ENCODE results near the gene PTPRC. TPM values are rescaled to one million over a fixed set of nuclear protein-coding genes. Genes with fewer than 3 reads are reported as not detected.

The PTPRC gene
- polyA plus RNA-seq, 2 of the 4 experiments (the other 2 are of a cell fraction): not detected

DNA sequence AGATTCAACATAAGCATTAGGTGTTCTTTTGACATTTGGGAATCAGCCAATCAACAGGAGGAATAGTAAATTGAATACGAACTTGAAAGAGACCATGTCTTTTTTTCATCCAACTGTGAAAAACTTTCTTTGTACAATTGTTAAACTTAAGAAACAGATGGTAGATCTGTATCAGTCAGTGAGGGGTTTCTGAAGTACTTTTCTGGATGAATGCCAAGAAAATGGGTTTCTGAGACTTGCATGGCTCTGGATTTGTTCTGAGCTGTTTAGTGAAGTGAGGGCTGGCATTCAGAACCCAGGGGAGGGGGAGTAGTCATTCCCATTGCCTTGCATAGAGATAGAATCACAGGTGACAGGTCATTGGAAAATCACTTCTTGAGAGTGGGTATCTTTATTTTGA lies 37.4 kb downstream of the PTPRC start:
- 86% methylated on average over 1 of the region's 1 CpG for WGBS (ENCODE audit: missing lambda C conversion rate)
- no peak for FAIRE-seq
- DNase-seq (ENCODE audit: low read depth in 1 of 2, low spot score in 1 of 2): no peak
- Histone ChIP-seq H3K4me2 (no peak overlapping the region), H3K4me1 (0 out of 3 replicates have a peak, but pooled peaks cover 4% of the 10 kb centered on the region), H3K4me3 (no peak overlapping the region), H3K27ac (no peak overlapping the region), H3K9me3 (no peaks in the 10 kb centered on the region)
- TF ChIP-seq KDM1A (IDR thresholded peaks at IDR 0.05; ENCODE audit: low read depth) (no peak), FOSB (CRISPR knock-in tag; IDR thresholded peaks at IDR 0.05) (no peak), ZSCAN20 (CRISPR knock-in tag; IDR thresholded peaks at IDR 0.05) (no peak), NFE2L2 (conservative IDR thresholded peaks at IDR 0.05; ENCODE audit: low read length) (no peak), MYC (IDR thresholded peaks at IDR 0.05; ENCODE audit: borderline replicate concordance, low read length) (no peak), RCOR1 (IDR thresholded peaks at IDR 0.05; ENCODE audit: low read depth, low read length) (no peak), FOSL2 (IDR thresholded peaks at IDR 0.05) (no peak), FOSL2 (CRISPR knock-in tag; IDR thresholded peaks at IDR 0.05) (no peak), CBX2 (IDR thresholded peaks at IDR 0.05; ENCODE audit: borderline replicate concordance, low read depth) (no peak), MAFK (IDR thresholded peaks at IDR 0.05; ENCODE audit: partially characterized antibody) (no peak)
- ATAC-seq: no peak
- ChIA-PET POLR2A (no interaction called here), CTCF (interaction anchor here (1.2 kb wide), 1 partner anchor 10 kb away, joined by 3 read pairs; no protein-coding TSS in a partner anchor)

DNA sequence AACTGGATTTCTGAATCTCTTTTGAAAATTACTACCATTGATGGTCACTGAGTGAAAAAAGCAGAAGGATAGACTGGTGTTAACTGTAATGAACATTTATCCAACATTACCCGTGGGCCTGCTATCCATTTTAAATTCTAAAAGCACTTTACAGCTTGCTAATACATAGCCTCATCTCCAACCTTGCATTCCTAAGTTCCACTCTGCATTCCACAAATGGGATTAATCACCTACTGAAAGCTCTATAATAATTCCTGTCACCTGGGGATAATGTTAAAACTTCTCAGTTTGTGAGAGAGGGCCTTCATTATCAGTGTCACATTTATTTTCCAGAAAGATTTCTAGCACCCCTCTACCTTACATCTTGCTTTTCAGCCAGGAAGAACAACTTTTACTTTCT lies 38.2 kb downstream of the PTPRC start:
- ATAC-seq: no peak
- Histone ChIP-seq H3K4me2 (no peak overlapping the region), H3K9me3 (no peaks in the 10 kb centered on the region), H3K4me3 (no peak overlapping the region), H3K4me1 (0 out of 3 replicates have a peak, but pooled peaks cover 4% of the 10 kb centered on the region), H3K27ac (no peak overlapping the region)
- CTCF ChIA-PET: interaction anchor here (1.2 kb wide), 1 partner anchor 9 kb away, joined by 3 read pairs; no protein-coding TSS in a partner anchor
- FAIRE-seq: no peak
- POLR2A ChIA-PET: no interaction called here
- TF ChIP-seq HOXB5 (CRISPR knock-in tag; IDR thresholded peaks at IDR 0.05) (no peak), MAFK (IDR thresholded peaks at IDR 0.05; ENCODE audit: partially characterized antibody) (no peak), POLR2AphosphoS2 (conservative IDR thresholded peaks at IDR 0.05; ENCODE audit: low read length) (no peak), RARB (CRISPR knock-in tag; IDR thresholded peaks at IDR 0.05) (no peak), ZFP36 (IDR thresholded peaks at IDR 0.05; ENCODE audit: borderline replicate concordance, partially characterized antibody) (no peak), NR3C1 (IDR thresholded peaks at IDR 0.05) (no peak), SMC3 (IDR thresholded peaks at IDR 0.05) (no peak), HEYL (CRISPR knock-in tag; IDR thresholded peaks at IDR 0.05) (no peak), FOSL2 (IDR thresholded peaks at IDR 0.05) (no peak), FOSL2 (CRISPR knock-in tag; IDR thresholded peaks at IDR 0.05) (no peak), MYC (IDR thresholded peaks at IDR 0.05; ENCODE audit: borderline replicate concordance, low read length) (no peak), EP300 (IDR thresholded peaks at IDR 0.05) (no peak), CBX8 (IDR thresholded peaks at IDR 0.05) (no peak), RAD21 (conservative IDR thresholded peaks at IDR 0.05 in 1 of 2, IDR thresholded peaks at IDR 0.05 in 1 of 2) (no peak), FOXS1 (CRISPR knock-in tag; IDR thresholded peaks at IDR 0.05) (no peak)
- TF ChIP-seq, protein P1, sequence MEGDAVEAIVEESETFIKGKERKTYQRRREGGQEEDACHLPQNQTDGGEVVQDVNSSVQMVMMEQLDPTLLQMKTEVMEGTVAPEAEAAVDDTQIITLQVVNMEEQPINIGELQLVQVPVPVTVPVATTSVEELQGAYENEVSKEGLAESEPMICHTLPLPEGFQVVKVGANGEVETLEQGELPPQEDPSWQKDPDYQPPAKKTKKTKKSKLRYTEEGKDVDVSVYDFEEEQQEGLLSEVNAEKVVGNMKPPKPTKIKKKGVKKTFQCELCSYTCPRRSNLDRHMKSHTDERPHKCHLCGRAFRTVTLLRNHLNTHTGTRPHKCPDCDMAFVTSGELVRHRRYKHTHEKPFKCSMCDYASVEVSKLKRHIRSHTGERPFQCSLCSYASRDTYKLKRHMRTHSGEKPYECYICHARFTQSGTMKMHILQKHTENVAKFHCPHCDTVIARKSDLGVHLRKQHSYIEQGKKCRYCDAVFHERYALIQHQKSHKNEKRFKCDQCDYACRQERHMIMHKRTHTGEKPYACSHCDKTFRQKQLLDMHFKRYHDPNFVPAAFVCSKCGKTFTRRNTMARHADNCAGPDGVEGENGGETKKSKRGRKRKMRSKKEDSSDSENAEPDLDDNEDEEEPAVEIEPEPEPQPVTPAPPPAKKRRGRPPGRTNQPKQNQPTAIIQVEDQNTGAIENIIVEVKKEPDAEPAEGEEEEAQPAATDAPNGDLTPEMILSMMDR (IDR thresholded peaks at IDR 0.05): no peak
- TF ChIP-seq, protein P2, sequence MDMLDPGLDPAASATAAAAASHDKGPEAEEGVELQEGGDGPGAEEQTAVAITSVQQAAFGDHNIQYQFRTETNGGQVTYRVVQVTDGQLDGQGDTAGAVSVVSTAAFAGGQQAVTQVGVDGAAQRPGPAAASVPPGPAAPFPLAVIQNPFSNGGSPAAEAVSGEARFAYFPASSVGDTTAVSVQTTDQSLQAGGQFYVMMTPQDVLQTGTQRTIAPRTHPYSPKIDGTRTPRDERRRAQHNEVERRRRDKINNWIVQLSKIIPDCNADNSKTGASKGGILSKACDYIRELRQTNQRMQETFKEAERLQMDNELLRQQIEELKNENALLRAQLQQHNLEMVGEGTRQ (IDR thresholded peaks at IDR 0.05): no peak
- TF ChIP-seq, protein P3, sequence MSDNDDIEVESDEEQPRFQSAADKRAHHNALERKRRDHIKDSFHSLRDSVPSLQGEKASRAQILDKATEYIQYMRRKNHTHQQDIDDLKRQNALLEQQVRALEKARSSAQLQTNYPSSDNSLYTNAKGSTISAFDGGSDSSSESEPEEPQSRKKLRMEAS (IDR thresholded peaks at IDR 0.05): no peak
- WGBS (ENCODE audit: missing lambda C conversion rate): 38% methylated on average over 1 of the region's 1 CpG
- no peak for DNase-seq (ENCODE audit: low read depth in 1 of 2, low spot score in 1 of 2)

DNA sequence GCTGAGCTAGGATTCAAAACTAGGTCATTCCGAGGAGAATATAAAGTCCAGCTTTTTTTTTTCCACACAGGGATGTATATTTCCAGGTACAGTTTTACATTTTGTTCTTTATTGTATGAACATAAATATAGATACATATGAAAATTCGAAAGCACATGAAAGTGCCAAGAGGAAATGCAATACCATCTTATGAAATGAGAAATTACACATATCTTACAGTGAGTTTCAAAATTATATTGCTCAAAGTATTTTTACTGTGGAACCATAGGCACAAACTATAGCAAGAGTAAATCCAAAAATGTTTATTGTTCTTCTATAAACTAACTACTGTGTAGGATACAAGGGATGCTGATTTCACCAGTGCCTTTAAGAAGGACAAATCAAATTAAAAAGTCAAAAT lies 39.0 kb downstream of the PTPRC start:
- ChIA-PET POLR2A (no interaction called here), CTCF (no interaction called here)
- Histone ChIP-seq H3K4me1 (no peaks in the 10 kb centered on the region), H3K27ac (no peak overlapping the region), H3K4me3 (no peak overlapping the region), H3K4me2 (no peak overlapping the region), H3K9me3 (no peaks in the 10 kb centered on the region)
- 58% methylated on average over 2 of the region's 2 CpGs for WGBS (ENCODE audit: missing lambda C conversion rate)
- FAIRE-seq: no peak
- no peak for DNase-seq (ENCODE audit: low read depth in 1 of 2, low spot score in 1 of 2)
- TF ChIP-seq JUNB (IDR thresholded peaks at IDR 0.05) (no peak), SMC3 (IDR thresholded peaks at IDR 0.05) (no peak), POLR2A (IDR thresholded peaks at IDR 0.05; ENCODE audit: low read length) (no peak), FOSL2 (IDR thresholded peaks at IDR 0.05) (no peak), FOSL2 (CRISPR knock-in tag; IDR thresholded peaks at IDR 0.05) (no peak)
- TF ChIP-seq, protein P2 (IDR thresholded peaks at IDR 0.05): no peak
- no peak for ATAC-seq
